ENCODE data around the gene NTSR1. TPM values are rescaled to one million over a fixed set of nuclear protein-coding genes. Genes with fewer than 3 reads are reported as not detected.

Gene NTSR1
- total RNA-seq, 1 experiment from 2014 or later = 78.7 TPM

DNA sequence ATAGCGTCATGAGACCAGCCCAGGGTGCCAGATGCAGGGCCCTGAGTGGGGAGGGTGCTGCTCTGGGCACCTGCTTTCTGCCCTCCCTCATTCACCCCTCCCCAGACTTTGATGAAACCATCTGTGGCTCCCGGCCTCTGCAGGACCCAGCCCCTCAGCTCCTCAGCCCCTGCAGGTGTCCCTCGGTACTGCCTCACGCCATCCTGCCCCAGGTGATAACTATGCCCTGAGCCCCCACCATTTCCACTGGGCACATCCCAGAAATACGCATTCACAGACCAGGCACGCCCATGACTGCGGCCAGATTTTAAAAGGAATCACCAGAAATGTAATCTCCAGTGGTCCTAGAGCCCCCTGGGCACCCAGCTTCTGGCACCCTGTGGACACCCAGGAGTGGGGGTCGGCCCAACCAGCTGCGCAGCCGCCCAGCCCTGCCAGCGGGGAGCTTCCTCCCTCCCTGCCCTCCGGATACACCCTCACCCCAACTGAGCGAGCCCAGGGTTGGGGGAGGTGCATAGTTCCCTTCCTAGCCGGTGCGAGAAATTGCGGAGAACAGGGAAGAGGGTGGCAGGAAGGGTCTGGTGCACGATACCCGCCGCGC is 615 bp upstream of the NTSR1 start:
- peak; percentile 80 for DNase-seq (ENCODE audit: low spot score)

DNA sequence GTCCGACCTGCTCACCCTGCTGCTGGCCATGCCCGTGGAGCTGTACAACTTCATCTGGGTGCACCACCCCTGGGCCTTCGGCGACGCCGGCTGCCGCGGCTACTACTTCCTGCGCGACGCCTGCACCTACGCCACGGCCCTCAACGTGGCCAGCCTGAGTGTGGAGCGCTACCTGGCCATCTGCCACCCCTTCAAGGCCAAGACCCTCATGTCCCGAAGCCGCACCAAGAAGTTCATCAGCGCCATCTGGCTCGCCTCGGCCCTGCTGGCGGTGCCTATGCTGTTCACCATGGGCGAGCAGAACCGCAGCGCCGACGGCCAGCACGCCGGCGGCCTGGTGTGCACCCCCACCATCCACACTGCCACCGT is 885 bp downstream of the NTSR1 start:
- DNase-seq (ENCODE audit: low spot score) = peak; percentile 64

DNA sequence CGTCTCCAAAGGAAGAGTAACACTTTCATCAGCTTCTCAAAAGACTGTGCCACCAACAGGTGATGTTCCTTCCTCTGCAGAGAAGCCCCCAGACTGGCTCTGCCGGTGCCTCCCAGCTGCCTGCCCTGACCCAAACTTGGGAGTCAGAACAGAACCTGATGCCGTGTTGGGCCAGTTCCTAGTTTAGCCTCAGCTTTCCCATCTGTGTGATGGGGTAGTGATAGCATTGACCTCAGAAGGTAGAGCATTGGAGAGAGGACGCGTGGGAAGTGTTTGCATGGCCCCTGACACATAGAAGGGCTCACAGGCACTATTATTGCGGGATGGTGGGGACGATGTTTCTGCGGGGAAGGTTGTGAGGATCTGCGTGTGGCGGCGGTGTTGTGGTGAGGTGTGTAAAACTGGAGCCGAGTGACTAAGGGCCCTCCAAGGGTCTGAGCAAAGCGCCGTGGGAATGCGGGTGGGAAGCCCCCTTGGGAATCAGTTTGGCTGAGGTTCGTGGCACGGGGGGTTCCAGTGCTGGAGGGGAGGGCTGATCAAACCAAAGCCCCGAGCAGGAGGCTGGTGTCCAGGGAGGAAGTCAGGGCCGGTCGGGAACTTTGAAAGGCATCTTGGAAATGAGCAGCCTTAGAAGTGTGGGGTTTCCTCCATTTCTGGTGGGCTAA is 1.7 kb downstream of the NTSR1 start:
- DNase-seq (ENCODE audit: low spot score) = no peak

DNA sequence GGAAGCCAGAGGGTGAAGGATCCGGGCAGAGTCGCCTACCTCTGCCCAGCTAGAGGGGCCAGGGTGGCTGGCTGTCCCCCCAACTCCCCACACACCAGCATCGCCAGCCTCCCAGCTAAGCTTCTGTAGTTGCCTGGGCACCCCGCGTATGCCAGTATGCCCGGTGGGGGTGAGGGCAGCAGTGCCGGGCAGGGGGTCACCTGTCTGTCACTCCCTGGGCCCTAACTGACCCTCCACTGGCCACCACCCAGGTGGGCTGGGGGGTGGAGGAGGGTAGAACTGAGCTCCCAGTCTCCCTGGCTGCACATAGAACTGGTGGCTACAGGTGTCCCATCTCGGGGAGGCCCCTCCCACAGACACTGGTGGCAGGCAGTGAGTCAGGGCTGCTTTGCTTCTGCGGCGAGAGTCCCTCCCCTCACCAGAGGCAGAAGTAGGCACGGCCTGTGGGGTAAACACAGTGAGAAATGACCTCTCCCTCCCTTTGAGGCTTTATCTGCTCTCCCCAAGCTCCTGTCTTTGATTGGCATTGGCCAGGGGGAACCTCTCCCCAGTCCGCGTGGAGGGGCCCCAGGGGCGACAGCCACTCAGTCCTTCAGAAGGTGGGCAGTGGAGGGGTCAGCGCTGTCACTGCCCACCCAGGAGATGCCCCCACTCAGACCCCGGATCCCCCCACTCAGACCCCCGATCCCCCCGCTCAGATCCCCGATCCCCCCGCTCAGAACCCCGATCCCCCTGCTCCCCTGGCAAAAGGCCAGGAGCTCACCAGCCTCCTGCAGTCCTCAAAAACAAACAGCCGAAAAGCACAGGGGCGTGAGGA is 2.5 kb downstream of the NTSR1 start:
- DNase-seq (ENCODE audit: low spot score) = peak; percentile 95

DNA sequence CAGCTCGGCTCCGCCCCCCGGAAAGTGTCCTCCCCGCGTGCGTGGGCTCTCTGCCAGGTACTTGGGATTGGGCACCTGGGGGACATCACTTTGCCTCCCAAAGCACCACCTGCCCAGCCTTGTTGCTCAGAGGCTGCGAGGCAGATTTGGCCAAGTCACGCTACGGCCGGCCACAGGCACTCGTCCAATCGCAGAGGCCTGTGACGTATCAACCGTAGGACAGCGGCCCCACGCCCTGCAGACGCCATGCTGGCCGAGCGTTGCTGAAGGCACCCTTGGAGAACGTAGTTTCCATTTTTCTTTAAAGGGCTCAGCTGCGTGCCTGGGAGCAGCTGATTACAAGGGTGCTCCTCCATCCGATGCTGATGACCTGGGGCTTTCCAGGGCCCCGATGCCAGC is 3.1 kb downstream of the NTSR1 start:
- peak; percentile 74 for DNase-seq (ENCODE audit: low spot score)

DNA sequence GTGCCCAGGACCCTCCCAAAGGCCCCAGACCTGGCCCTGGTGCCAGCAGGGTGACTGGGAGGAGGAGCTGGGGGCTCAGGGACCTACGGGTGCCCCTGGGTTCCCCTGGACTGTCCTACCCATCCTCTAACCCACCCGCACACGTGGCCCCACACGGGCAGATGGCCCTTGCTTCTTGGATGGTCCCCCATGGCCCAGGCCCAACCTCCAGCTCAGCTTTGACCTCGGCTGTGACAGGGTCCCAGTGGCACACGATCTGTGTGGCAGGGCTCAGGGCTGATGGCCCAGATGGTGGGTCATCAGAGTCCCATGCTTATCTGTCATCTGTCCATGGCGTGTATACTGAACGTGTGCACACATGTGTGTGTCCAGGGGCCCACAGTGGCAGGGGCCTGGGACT is 4.0 kb downstream of the NTSR1 start:
- DNase-seq (ENCODE audit: low spot score) = no peak

DNA sequence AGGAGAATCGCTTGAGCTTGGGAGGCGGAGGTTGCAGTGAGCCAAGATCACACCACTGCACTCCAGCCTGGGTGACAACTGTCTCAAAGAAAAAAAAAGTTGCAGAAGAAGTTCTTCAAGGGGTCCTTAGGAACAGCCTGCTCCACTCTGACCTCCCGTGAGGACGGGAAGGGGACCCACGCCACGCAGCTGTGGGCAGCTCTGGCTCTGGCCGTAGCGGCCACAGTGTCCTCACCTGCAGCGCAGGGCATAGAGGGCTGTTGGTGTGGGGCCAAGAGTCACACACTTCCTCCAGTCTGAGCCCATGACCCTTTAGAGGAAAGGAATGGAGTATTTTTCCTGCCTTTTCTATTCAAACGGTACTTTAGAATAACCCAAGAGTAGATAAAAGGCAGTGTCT is 5.4 kb downstream of the NTSR1 start:
- DNase-seq (ENCODE audit: low spot score) = no peak

DNA sequence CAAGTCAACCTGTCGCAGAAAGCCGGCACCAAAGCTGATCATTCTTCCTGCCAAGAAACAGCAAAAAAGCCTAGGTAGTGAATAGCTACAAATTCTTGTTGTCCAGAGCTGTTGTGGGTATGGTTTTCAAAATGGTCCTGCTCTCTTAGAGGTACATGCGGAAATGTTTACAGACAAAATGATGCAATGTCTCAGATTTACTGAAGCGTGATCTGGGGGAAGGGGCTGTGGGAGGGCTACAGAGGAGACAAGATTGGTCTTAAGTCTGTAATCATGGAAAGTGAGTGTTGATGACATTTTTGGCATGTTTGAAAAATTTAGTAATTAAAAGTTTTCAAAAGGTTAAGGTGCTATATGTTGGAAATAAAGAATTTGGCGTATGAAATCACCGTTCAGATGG is 6.2 kb downstream of the NTSR1 start:
- no peak for DNase-seq (ENCODE audit: low spot score)

DNA sequence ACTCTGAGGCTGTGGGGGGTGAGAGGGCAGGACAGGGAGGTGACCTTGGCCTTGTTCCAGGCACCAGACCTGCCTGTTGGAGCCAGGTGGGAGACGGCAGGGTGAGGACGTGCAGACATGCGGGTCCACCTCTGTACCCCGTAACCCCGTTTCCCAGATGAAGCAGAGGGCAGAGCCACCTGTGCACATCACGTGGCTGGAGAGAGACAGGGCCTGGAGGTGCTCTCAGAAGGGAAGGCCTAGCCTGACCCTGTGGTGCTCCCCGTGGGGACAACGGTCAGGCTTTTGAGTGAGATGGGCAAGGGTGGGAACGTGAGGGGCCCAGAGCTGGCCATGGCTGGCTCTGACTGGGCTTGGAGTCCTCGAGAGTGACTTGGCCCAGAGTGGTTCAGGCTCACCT is 6.6 kb downstream of the NTSR1 start:
- DNase-seq (ENCODE audit: low spot score) = peak; percentile 17

DNA sequence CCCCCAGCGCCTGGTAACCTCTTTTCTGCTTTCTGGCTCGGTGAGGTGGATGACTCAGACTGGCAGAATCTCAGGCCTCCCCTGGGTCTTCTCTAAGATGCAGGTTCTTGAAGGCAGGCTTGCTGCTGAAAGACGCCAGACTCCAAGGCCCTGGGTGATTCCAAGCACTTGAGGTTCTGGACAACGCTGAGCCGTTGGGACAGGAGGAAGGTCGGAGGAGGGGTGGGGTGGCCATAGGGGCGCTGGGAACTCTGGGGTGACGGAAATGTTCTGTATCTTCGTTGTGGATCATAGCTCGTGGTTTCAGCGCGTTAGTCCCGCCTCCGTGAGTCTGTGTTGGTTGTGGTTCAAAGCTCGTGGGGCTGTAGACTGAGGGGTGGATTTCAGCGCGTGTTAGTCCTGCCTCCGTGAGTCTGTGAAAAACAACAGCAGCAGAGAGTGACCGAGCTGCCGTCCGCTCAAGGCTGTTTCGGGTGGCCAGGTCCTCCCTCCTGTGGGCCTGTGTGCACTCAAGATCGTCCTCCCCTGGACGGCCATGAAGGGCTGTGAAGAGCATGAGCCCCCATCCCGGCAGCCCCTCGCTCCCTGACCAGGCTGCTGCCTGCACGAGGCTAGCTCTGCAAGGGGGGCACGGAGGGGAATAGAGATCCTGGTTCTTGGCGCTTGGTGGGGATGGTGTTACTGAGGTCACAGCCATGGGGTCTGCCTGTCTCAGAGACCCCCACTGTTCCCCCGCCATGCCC is 7.7 kb downstream of the NTSR1 start:
- peak; percentile 76 for DNase-seq (ENCODE audit: low spot score)

DNA sequence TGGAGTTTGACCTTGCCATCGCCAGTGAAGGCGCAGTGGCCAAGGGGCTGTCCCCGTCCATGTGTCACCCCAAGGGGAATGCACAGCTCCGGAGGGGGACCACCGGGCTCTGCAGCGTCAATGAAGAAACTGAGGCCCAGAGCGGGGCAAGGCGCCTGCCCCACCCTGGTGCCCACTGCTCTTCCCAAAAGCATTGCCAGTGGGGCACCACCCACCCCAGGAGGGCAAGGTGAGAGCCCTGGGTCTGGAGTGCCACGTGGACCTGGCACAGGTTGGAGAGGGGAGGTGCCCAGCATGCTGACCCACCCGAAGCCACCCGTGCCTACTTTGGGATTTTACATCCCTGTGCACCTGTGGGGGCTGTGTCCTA is 8.3 kb downstream of the NTSR1 start:
- no peak for DNase-seq (ENCODE audit: low spot score)

DNA sequence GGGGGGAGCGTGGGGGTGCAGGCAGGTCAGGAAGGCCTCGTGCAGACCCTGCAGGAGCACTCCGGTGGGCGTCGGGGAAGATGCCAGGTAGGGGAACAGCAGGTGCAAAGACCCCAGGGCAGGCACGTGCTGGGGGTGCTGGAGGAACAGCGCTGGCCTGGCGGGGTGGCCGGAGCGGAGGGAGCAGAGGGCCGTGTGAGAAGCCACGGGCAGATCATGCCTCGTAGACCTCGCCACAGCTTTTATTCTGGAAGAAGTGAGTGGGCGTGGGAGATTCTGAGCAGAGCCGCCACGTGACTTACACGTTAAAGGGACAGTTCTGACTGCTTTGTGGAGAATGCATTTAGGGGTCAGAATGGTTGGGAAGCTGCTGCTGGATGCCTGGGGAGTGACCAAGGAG is 9.3 kb downstream of the NTSR1 start:
- peak; percentile 51 for DNase-seq (ENCODE audit: low spot score)

DNA sequence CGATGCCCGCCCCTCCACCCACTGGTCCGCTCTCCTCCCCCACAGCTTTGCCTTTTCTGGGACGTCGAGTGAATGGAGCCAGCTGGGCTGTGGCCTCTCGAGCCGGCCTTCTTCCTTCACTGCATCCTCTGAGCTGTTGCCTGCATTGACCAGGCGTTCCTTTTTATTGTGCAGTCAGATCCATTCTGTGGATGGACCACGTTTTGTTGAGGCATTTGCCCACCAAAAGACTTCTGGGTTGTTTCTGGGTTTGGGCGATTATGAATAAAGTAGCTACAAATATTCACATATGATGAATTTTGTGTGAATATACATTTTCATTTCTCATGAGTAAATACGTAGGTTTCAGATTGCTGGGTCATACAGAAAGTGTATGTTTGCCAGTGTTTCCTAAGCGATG is 9.9 kb downstream of the NTSR1 start:
- DNase-seq (ENCODE audit: low spot score) = no peak

DNA sequence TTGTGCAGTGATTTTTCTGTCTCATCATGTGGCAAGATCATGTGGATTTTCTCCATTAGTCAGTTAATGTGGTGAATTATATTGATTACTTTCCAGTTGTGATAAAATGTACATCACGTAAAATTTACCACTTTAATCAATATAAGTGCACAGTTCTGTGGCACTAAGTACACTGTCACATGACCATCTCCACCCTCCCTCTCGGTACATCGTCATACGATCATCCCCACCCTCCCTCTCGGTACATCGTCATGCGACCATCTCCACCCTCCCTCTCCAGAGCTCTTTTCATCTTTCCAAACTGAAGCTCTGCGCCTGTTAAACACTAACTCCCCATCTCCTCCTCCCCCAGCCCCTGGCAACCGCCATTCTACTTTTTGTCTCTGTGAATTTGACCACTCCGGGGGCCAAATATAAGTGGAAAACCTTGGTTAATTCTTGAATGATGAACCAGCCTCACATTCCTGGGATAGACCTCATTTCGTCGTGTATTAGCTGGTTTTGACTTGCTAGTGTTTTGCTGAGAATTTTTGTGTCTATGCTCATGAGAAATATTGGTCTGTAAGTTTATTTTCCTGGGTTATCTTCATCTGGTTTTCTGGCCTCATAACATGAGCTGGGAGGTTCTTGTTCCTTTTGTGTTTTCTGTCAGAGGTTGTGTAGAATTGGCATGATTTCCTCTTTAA is 10.8 kb downstream of the NTSR1 start:
- no peak for DNase-seq (ENCODE audit: low spot score)

DNA sequence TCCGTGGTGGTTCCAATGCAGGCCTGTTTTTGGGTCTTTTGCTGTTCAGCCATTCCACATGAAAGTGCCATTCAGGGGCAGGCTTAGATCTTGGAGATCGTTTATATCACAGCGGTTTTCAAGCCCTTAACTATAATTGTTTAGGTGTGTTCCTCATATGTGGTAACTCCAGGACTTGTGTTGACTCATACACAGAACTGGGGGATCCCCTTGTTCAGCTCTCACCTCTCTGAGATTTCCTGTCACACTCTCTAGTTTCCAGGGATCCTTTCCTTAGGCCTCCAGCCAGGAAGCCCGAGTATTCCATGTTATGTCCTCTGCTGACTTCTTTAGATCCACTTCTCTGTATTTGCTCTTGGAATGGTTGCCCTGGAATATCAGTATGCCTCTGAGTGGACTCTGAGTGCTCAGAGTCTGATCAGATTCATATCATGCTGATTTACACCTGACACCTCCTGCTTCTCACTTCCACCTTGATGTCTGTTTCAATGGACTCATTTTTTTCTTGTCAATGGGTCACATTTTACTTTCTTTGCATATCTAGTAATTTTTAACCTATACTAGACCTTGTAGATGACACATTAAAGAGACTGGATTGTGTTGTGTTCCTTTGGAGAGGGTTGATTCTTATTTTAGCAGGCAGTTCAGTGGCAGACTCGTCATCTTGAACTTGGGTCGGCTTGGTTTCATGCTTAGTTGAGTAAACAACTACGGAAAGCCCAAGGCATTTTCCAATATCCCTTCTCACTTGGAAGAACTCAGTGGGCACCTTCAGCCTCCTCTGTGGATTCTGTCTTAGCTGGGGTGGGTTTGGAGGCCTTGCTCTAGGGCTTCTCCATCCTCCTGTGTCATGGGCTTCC is 13.1 kb downstream of the NTSR1 start:
- no peak for DNase-seq (ENCODE audit: low spot score)

DNA sequence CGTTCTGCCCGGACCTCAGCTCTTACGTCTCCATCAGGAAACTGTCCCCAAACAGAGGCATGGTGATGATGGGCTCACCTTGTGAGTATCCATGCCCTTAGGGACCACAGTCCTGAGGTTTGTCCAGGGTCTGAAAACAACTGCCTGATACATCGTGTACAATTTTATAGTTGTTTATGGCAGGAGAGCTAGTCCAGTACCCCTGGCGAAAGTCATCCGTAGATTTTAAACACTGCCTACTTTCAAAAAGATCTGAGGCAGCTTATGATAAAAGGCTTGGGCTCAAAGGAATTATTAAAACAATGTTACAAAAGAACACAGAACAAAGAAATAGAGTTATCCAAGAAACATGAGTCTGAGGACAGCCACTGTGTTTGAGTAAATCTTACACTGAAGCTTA is 14.0 kb downstream of the NTSR1 start:
- no peak for DNase-seq (ENCODE audit: low spot score)

DNA sequence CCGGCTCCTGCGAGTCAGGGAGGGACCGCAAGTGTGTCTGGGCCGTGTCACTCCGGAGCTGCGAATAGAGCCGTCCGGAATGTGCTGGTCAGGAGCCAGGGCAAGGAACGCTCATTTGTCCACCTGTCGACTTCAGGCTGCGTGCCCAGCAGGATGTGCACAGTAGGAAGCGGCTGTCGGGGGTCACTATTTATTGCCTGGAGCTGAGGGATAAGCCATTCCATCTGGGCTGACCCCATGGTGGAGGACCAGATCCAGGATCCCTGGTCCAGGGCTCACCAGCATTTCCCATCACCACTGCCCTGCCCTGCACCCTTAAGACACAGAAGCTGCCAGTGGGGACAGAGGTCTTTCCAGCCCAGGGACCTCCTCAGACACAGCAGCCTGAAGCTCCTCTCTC is 14.7 kb downstream of the NTSR1 start:
- no peak for DNase-seq (ENCODE audit: low spot score)

DNA sequence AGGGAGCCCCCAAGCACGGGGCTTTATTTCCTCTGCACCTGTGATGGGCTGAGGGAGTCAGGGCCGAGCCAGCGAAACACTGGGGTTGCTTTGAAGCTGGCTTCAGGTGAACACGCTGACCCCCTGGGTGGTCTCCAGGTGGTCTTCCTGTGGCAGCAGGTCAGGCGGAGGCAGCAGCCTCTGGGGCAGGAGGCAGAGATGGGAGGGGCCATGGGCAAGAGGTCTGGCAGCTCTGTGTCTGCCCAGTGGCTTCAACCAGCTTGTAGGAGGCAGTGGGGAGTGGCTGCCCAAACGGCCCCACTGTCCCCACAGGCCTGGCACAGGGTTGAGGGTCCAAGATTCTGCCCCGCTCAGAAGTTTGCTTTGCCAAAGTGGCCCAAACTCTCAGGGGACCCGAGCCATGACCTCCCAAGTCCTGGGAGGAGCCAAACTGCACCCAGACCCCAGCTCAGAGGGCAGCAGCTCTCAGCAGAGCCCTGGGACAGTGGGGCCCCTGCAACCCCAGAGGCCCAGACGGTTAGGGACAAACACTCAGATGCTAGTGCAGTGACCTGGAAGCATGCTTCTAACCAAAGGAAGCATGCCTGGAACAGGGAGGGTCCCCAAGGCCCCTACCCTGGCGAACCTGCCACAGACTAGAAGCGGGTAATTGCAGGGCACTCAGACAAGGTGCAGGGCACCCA is 15.3 kb downstream of the NTSR1 start:
- no peak for DNase-seq (ENCODE audit: low spot score)

DNA sequence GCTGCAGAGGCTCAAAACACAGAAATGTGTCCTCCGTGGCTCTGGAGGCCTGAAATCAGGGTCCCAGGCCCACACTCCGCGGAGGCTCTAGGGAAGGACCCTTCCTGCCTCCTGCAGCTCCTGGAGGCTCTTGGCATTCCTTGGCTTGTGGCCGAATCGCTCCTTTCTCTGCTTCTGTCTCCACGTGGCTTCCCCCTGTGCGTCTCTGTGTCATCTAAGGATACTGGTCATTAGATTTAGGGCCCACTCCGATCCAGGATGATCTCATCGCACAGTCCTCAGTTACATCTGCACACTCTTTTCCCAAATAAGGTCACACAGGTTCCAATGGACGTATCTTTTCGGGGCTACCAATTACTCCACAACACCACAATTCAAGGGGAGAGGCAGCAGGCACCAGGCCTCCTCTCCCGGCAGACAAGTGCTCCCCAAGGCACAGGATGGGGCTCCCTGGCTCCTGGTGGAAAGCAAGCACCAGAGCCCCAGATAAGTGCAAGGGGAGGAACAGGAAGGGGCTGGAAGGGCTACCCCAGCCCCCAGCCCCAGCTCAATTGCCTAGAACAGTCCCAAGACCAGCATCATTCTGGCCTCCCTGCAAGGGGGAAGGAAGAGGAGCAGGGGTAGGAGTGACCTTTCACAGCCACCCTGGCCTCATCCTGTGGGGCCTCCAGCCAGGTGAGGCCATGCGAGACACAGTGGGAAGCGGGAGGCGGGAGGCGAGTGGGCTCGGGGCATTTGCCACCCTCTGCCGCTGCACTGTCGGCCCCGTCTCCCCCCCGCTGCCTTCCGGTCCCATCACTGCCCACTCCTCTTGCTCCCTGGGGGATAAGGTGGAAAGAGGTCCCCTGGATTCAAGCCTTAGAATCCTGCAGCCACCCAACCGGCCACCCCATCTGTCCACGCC is 16.3 kb downstream of the NTSR1 start:
- no peak for DNase-seq (ENCODE audit: low spot score)
